AG09309 (cell line): ENCODE results near the gene SULT1A1.

Experiments used
- DNase-seq: peaks from one replicate; pipeline ENCODE4 v3.0.0-alpha.2; 2010; ENCODE audit warnings: low read depth
- H3K4me3 ChIP-seq: 2 replicates; pipeline ENCODE4 v1.5.1; 2011; ENCODE audit warnings: mild to moderate bottlenecking, low read depth, low read length, moderate library complexity; ENCODE audit not compliant: control insufficient read depth
- TF ChIP-seq, protein P1 (sequence below): IDR thresholded peaks from 2 replicates; pipeline ENCODE4 v1.5.1; 2011; ENCODE audit warnings: mild to moderate bottlenecking, low read depth, low read length, inconsistent platforms; ENCODE audit not compliant: insufficient read depth, control insufficient read depth; ENCODE audit errors: missing control alignments

Gene SULT1A1

DNA sequence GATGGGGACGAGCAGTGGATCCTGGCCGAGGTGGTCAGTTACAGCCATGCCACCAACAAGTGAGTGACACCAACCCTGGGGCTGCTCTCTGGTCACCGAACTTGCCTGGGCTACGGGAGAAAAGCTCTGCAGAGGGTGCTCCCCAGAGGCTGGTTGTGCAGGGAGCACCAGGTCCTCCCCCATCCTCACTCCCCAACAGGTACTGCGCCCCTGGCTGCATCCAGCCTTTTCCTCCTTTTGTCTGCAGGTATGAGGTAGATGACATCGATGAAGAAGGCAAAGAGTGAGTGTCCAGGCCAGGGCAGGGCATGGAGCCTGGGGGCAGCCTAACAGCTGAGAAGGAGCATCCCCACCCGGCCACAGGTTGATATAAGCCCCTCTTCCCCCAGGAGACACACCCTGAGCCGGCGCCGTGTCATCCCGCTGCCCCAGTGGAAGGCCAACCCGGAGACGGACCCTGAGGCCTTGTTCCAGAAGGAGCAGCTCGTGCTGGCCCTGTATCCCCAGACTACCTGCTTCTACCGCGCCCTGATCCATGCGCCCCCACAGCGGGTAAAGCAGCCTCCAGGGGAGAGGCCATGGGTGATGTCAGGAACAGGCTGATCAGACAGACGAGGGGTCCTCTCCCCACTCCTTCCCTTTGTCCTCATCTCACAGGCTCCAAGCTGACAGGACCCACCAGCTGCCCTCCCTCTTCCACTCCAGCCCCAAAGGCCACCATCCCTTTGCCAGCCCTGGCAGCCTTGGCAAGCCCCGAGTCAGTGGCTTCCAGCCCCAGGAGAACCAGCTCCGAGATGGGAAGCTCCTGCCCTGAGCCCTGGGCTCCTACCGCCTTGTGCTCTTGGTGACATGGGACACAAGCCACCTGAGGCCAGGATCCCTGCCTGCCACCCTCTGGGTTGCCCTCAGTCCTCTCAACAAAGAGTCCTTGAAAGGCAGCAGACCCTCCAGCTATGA lies 19.2 kb downstream of the SULT1A1 start:
- no peak for DNase-seq
- TF ChIP-seq, protein P1, sequence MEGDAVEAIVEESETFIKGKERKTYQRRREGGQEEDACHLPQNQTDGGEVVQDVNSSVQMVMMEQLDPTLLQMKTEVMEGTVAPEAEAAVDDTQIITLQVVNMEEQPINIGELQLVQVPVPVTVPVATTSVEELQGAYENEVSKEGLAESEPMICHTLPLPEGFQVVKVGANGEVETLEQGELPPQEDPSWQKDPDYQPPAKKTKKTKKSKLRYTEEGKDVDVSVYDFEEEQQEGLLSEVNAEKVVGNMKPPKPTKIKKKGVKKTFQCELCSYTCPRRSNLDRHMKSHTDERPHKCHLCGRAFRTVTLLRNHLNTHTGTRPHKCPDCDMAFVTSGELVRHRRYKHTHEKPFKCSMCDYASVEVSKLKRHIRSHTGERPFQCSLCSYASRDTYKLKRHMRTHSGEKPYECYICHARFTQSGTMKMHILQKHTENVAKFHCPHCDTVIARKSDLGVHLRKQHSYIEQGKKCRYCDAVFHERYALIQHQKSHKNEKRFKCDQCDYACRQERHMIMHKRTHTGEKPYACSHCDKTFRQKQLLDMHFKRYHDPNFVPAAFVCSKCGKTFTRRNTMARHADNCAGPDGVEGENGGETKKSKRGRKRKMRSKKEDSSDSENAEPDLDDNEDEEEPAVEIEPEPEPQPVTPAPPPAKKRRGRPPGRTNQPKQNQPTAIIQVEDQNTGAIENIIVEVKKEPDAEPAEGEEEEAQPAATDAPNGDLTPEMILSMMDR = no peak

DNA sequence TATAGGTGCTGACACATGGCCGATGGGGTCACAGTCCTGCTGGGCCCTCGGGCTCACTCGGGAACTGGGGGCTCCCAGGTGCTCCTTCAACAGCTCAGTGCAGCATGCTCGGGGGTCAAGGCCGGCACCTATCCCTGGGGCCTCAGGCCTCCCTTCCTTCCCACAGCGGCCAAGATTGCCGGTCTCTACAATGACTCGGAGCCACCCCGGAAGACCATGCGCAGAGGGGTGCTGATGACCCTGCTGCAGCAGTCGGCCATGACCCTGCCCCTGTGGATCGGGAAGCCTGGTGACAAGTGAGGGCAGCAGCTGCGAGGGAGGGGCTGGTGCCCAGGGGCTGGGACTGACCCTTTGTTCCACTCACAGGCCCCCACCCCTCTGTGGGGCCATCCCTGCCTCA lies 19.9 kb downstream of the SULT1A1 start:
- DNase-seq = no peak
- H3K4me3 ChIP-seq = no peak overlapping the region
- TF ChIP-seq, protein P1 = no peak

More for the DNA sequence above, 19.2 kb downstream of the SULT1A1 start:
- H3K4me3 ChIP-seq = no peak overlapping the region

DNA sequence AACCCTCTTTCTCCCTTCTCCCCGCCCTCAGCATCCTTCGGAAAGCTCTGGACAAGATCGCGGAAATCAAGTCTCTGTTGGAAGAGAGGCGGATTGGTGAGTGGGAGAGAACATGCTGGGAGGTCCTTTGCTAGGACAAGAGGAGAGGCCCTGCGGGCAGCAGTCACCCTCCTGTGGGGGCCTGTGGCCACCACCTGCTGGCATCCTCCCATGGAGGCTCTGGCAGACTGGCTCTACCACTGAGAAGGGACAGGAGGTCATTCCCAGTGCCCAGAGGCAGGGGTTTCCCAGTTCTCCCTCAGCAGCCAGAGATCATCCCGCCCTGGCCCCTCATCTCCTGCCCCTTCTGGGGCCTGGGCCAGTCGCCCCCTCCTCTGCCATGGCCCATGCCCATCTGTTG lies 20.8 kb downstream of the SULT1A1 start:
- H3K4me3 ChIP-seq = no peak overlapping the region
- TF ChIP-seq, protein P1 = no peak
- DNase-seq = no peak

DNA sequence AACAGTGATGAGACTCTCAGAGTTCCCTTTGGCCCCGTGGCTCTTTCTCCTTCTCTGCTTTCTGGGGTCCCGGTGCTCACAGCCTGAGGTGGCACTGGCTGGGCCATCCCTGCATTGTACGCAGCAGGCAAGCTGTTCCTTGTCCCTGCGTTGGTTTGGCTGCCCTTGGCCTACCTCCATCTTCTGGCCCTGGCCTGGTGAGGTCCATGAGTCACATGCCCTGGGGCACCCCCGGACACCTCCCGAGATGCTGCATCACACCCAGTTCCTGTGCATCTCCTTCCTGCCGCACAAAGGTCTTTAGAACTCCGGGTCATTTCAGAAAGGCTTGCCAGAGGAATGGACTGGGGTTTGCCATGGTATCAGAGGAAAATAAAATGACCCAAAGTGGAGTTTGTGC lies 22.5 kb downstream of the SULT1A1 start:
- DNase-seq = no peak
- no peak overlapping the region for H3K4me3 ChIP-seq
- TF ChIP-seq, protein P1 = no peak

DNA sequence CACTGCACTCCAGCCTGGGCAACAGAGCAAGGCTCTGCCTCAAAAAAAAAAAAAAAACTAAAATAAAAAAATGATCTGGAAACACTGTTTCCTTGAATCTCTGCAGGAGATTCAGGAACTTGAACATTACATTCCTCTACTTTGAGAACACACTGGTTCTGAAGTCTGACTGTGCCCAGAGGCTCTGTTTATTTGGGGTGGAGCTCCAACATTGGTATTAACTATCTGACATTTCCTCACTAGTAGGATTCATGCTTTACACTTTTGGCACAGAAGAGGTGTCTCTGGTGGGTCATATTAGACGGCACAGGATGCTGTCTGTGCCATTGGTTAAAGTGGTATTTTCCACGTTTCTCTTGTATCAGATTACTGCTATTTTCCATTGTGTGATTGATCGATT lies 23.4 kb downstream of the SULT1A1 start:
- TF ChIP-seq, protein P1 = no peak
- no peak for DNase-seq
- H3K4me3 ChIP-seq = no peak overlapping the region

DNA sequence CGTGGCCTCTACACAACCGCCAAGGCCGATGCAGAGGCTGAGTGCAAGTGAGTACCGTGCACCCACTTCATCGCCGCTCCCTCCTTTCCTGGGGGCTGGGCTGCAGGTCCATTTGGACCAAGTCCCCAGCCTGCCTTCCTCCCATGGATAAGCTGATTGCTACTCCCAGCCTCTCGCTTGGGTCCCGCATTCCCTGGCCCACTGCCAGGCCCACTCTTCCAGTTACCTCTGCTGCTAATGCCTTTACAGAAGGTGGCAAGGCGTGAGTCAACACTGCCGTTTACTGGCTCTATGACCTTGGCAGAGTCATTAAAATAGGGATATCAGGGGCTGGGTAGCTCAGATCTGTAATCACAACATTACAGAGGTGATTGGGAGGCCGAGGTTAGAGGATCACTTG lies 24.2 kb downstream of the SULT1A1 start:
- TF ChIP-seq, protein P1 = no peak
- no peak for DNase-seq
- H3K4me3 ChIP-seq = no peak overlapping the region
